ENCODE results near the gene CRISPLD2.

DNA sequence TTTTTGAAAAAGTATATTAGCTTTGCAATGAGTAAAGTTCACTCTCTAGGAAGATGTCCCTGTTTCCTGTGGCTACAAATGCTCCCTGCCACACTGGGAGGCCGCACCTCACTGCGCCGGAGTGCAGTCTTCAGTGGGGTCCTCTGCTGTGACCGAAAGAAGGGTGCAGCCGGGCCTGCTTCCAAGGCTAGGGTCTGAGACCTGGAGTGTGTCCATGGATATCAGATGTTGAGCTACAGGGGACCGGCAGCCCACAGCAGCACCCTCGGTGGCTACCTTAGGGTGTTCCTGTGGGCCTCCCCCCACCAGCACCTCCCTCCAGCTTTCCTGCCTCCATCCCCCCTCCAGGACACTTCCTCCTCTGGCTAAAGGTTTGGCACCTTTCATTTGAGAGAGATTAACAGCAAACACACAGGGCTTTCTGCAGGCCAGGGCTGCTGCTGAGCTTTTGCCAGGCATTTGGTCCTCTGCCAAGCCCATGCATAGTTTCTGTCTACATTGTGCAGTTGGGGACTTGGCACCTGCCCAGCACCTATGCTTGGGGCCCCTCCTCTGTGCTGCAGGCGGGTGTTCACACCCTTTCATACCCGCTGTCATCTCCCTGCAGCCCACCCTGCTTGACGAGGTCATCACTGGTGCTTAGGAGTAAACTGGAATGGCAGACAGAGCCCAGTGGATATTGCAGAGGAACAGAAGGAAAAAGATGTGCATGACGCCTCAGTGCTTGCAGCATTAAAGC is 33.8 kb upstream of the CRISPLD2 start:
- TF ChIP-seq, protein P1, sequence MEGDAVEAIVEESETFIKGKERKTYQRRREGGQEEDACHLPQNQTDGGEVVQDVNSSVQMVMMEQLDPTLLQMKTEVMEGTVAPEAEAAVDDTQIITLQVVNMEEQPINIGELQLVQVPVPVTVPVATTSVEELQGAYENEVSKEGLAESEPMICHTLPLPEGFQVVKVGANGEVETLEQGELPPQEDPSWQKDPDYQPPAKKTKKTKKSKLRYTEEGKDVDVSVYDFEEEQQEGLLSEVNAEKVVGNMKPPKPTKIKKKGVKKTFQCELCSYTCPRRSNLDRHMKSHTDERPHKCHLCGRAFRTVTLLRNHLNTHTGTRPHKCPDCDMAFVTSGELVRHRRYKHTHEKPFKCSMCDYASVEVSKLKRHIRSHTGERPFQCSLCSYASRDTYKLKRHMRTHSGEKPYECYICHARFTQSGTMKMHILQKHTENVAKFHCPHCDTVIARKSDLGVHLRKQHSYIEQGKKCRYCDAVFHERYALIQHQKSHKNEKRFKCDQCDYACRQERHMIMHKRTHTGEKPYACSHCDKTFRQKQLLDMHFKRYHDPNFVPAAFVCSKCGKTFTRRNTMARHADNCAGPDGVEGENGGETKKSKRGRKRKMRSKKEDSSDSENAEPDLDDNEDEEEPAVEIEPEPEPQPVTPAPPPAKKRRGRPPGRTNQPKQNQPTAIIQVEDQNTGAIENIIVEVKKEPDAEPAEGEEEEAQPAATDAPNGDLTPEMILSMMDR (IDR thresholded peaks at IDR 0.05): no peak
- TF ChIP-seq POLR2A (IDR thresholded peaks at IDR 0.05): no peak
- TF ChIP-seq EP300 (IDR thresholded peaks at IDR 0.05): no peak
- TF ChIP-seq POLR2AphosphoS5 (IDR thresholded peaks at IDR 0.05): no peak
